Testis (tissue), 2 donors: ENCODE results near the gene TIA1.

Experiments used
- POLR2A ChIP-seq: fragments of 450-650 bp; IDR thresholded peaks from one replicate; pipeline ENCODE4 v1.6.1; 2017; ENCODE audit warnings: antibody characterized with exemption, mild to moderate bottlenecking, moderate library complexity
- TF ChIP-seq, protein P1 (sequence below), 3 experiments: fragments of 450-650 bp in 2 of 3; fragments of 200-600 bp in 1 of 3; sonication (generic) in 1 of 3; IDR thresholded peaks; one replicate each; pipeline ENCODE4 v1.5.1; 2016 to 2019; ENCODE audit warnings: antibody characterized with exemption in 3 of 3, mild to moderate bottlenecking in 2 of 3, moderate library complexity in 1 of 3

DNA sequence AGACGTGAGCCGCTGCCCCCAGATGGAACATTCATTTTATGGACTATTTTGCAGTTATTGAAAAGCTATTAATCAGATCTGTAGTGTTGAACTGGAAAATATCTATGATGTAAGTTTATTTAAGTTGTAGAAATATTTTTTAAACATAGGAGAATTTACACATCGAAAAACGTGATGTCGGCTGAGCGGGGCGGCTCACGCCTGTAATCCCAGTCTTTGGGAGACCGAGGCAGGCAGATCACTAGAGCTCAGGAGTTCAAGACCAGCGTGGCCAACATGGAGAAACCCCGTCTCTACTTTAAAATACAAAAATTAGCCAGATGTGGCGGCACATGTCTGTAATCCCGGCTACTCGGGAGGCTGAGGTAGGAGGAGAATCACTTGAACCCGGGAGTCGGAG is 2.0 kb upstream of the TIA1 start:
- TF ChIP-seq POLR2A, result no peak
- TF ChIP-seq, protein P1, sequence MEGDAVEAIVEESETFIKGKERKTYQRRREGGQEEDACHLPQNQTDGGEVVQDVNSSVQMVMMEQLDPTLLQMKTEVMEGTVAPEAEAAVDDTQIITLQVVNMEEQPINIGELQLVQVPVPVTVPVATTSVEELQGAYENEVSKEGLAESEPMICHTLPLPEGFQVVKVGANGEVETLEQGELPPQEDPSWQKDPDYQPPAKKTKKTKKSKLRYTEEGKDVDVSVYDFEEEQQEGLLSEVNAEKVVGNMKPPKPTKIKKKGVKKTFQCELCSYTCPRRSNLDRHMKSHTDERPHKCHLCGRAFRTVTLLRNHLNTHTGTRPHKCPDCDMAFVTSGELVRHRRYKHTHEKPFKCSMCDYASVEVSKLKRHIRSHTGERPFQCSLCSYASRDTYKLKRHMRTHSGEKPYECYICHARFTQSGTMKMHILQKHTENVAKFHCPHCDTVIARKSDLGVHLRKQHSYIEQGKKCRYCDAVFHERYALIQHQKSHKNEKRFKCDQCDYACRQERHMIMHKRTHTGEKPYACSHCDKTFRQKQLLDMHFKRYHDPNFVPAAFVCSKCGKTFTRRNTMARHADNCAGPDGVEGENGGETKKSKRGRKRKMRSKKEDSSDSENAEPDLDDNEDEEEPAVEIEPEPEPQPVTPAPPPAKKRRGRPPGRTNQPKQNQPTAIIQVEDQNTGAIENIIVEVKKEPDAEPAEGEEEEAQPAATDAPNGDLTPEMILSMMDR (IDR thresholded peaks at IDR 0.05), result no peak
